HUES64 (cell line): ENCODE measurements around the gene TYMP.
A peak's percentile ranks its signal among the peaks of the same experiment; 100 is the strongest.
"Not testable (repeated sequence)": the region's sequence is repeated elsewhere in the genome, so short reads cannot be mapped to it uniquely, and the experiment has no call there.

Experiments used
- H3K27ac ChIP-seq: 2 replicates; pipeline ENCODE4 v1.7.0; 2013; ENCODE audit warnings: low read depth, low read length, inconsistent platforms
- H3K27me3 ChIP-seq: 2 replicates; pipeline ENCODE4 v1.6.1; 2013; ENCODE audit warnings: mild to moderate bottlenecking, low read length; ENCODE audit not compliant: insufficient read depth
- H3K36me3 ChIP-seq: 2 replicates; pipeline ENCODE4 v1.6.1; 2013; ENCODE audit warnings: mild to moderate bottlenecking, low read length; ENCODE audit not compliant: insufficient read depth
- H3K4me1 ChIP-seq: 2 replicates; pipeline ENCODE4 v1.6.1; 2013; ENCODE audit warnings: mild to moderate bottlenecking, low read length, moderate library complexity; ENCODE audit not compliant: insufficient read depth
- H3K4me3 ChIP-seq: 2 replicates; pipeline ENCODE4 v1.5.1; 2013; ENCODE audit warnings: mild to moderate bottlenecking, low read length, moderate library complexity
- H3K9ac ChIP-seq: 2 replicates; pipeline ENCODE4 v1.6.1; 2013; ENCODE audit warnings: mild to moderate bottlenecking, low read depth, low read length
- H3K9me3 ChIP-seq: 2 replicates; pipeline ENCODE4 v1.6.1; 2013; ENCODE audit warnings: low read depth, low read length; ENCODE audit not compliant: insufficient read depth
- WGBS: fragments of 150-250, 120-280 bp; methylation state at CpG from one replicate; pipeline ENCODE4 v1.1.7; 2013; ENCODE audit warnings: missing lambda C conversion rate; 5-methylcytosine and 5-hydroxymethylcytosine counted together

Gene TYMP

GRCh38 chr22:50546326-50547262 lies 16.8 kb upstream of the TYMP start:
- Histone ChIP-seq H3K27ac (no peak overlapping the region), H3K27me3 (peaks cover 21% of the 10 kb centered on the region), H3K9me3 (no peaks in the 10 kb centered on the region), H3K4me3 (no peak overlapping the region), H3K4me1 (no peaks in the 10 kb centered on the region), H3K36me3 (no peaks in the 10 kb centered on the region), H3K9ac (no peak overlapping the region)
- 95% methylated on average over 78 of the region's 78 CpGs for WGBS

GRCh38 chr22:50545522-50546325 lies 15.9 kb upstream of the TYMP start, which contains the start of gene KLHDC7B:
Gene KLHDC7B, plus strand, starts transcription at chr22:50545899. Its CDS starts 345 bp downstream, at chr22:50546244.
- Histone ChIP-seq H3K27me3 (peaks cover 21% of the 10 kb centered on the region), H3K36me3 (no peaks in the 10 kb centered on the region), H3K4me3 (no peak within 1 kb of the TSS), H3K4me1 (no peaks in the 10 kb centered on the region), H3K27ac (no peak within 1 kb of the TSS), H3K9me3 (no peaks in the 10 kb centered on the region), H3K9ac (no peak within 1 kb of the TSS)
- 88% methylated on average over 10 of the region's 10 CpGs for WGBS

DNA sequence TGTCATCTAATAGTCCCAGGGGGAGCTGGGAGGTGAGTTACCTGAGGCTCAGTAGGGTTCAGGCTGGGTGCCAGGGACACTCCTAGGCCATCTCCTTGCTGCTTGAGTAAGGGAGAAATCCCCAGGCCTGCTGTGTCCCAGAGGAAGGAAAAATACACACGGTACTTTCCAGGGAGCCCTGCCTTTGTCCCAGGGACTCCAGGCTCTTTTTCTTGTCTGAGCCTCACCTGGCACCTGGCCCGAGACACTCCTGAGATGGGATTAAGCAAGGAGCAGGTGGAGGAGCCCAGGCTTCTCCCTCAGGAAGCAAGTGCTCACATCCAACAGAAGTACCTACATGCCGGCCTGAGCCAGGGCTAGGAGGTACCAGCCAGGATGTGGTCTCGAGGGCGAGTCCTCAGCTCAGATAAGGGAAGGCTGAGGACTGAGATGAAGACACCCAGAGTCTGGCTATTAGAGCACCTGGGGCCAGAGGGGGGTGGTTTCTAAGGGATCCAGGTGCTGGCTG lies 15.0 kb upstream of the TYMP start:
- Histone ChIP-seq H3K36me3 (no peaks in the 10 kb centered on the region), H3K4me1 (no peaks in the 10 kb centered on the region), H3K9ac (no peak overlapping the region), H3K9me3 (no peaks in the 10 kb centered on the region), H3K4me3 (no peak overlapping the region), H3K27me3 (peaks cover 21% of the 10 kb centered on the region), H3K27ac (no peak overlapping the region)
- WGBS: 89% methylated on average over 5 of the region's 5 CpGs

GRCh38 chr22:50544078-50544745 lies 14.4 kb upstream of the TYMP start:
- Histone ChIP-seq H3K36me3 (no peaks in the 10 kb centered on the region), H3K9me3 (no peaks in the 10 kb centered on the region), H3K27me3 (peaks cover 21% of the 10 kb centered on the region), H3K27ac (no peak overlapping the region), H3K4me1 (no peaks in the 10 kb centered on the region), H3K4me3 (peak overlapping the region; percentile 35), H3K9ac (no peak overlapping the region)
- 8% methylated on average over 52 of the region's 52 CpGs for WGBS

- no peaks in the 10 kb centered on the region for H3K36me3 ChIP-seq
- no peak overlapping the region for H3K9ac ChIP-seq
- peaks cover 21% of the 10 kb centered on the region for H3K27me3 ChIP-seq
- H3K9me3 ChIP-seq: no peaks in the 10 kb centered on the region
- WGBS: 94% methylated on average over 17 of the region's 19 CpGs
- H3K4me3 ChIP-seq: no peak overlapping the region
- H3K27ac ChIP-seq: no peak overlapping the region
- H3K4me1 ChIP-seq: no peaks in the 10 kb centered on the region
Measured at GRCh38 chr22:50542416-50542927, 12.7 kb upstream of the TYMP start.

GRCh38 chr22:50541667-50542026 lies 11.8 kb upstream of the TYMP start:
- H3K9ac ChIP-seq, H3K36me3 ChIP-seq, H3K27ac ChIP-seq, H3K4me1 ChIP-seq, H3K9me3 ChIP-seq, H3K4me3 ChIP-seq: not testable (repeated sequence)
- WGBS: 93% methylated on average over 5 of the region's 5 CpGs
- H3K27me3 ChIP-seq: peaks cover 21% of the 10 kb centered on the region

DNA sequence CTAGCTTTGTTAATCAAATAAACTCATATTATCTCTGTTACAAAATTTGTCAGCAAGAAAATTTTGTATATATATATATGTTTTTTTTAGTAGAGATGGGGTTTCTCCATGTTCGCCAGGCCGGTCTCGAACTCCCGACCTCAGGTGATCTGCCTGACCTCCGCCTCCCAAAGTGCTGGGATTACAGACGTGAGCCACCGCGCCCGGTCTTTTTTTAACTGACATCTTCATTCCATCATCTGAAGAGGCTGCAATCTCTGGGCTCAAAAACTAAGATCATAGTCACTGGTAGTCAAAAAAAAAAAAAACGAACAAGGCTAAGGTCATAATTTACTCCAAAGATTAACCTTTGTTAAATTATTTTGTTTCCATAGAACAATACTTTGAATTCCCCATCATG lies 10.6 kb upstream of the TYMP start:
- Histone ChIP-seq H3K36me3 (no peaks in the 10 kb centered on the region), H3K27ac (no peak overlapping the region), H3K9ac (no peak overlapping the region), H3K4me3 (no peak overlapping the region), H3K27me3 (peaks cover 23% of the 10 kb centered on the region), H3K9me3 (no peaks in the 10 kb centered on the region), H3K4me1 (no peaks in the 10 kb centered on the region)
- WGBS: 90% methylated on average over 10 of the region's 10 CpGs

GRCh38 chr22:50537765-50538164 lies 8.0 kb upstream of the TYMP start:
- WGBS: 90% methylated on average over 13 of the region's 13 CpGs
- H3K36me3 ChIP-seq: no peaks in the 10 kb centered on the region
- no peaks in the 10 kb centered on the region for H3K4me1 ChIP-seq
- H3K4me3 ChIP-seq: no peak overlapping the region
- no peak overlapping the region for H3K9ac ChIP-seq
- no peaks in the 10 kb centered on the region for H3K9me3 ChIP-seq
- peaks cover 13% of the 10 kb centered on the region for H3K27me3 ChIP-seq
- no peak overlapping the region for H3K27ac ChIP-seq

- no peaks in the 10 kb centered on the region for H3K36me3 ChIP-seq
- peaks cover 29% of the 10 kb centered on the region for H3K27me3 ChIP-seq
- no peaks in the 10 kb centered on the region for H3K4me1 ChIP-seq
- no peaks in the 10 kb centered on the region for H3K9me3 ChIP-seq
- H3K4me3 ChIP-seq: no peak overlapping the region
- no peak overlapping the region for H3K27ac ChIP-seq
- H3K9ac ChIP-seq: no peak overlapping the region
- 95% methylated on average over 3 of the region's 3 CpGs for WGBS
Measured at GRCh38 chr22:50536226-50536625, 6.4 kb upstream of the TYMP start.

- no peak overlapping the region for H3K27ac ChIP-seq
- no peaks in the 10 kb centered on the region for H3K36me3 ChIP-seq
- peaks cover 40% of the 10 kb centered on the region for H3K27me3 ChIP-seq
- H3K4me3 ChIP-seq: no peak overlapping the region
- H3K4me1 ChIP-seq: no peaks in the 10 kb centered on the region
- 96% methylated on average over 5 of the region's 8 CpGs for WGBS
- H3K9me3 ChIP-seq: no peaks in the 10 kb centered on the region
- H3K9ac ChIP-seq: no peak overlapping the region
Measured at GRCh38 chr22:50535113-50535512, 5.3 kb upstream of the TYMP start.
